HL-60 (cell line): ENCODE measurements around the gene AGPAT1.

Experiments used
- DNase-seq, 2 experiments: peaks; one replicate each; pipeline ENCODE4 v3.0.0-alpha.2; 2010 to 2020; ENCODE audit warnings: low read depth in 1 of 2, low spot score in 1 of 2
- H3K27ac ChIP-seq: fragments of 250-450 bp; sonication (Bioruptor Pico); replicated peaks from 2 replicates; pipeline ENCODE4 v1.5.1; 2020; ENCODE audit warnings: mild to moderate bottlenecking, moderate library complexity
- H3K27me3 ChIP-seq: fragments of 250-450 bp; sonication (Bioruptor Pico); 2 replicates; pipeline ENCODE4 v1.5.1; 2021; ENCODE audit warnings: mild to moderate bottlenecking, moderate library complexity; ENCODE audit not compliant: insufficient read depth, poor library complexity, severe bottlenecking
- H3K4me3 ChIP-seq: replicated peaks from 2 replicates; pipeline ENCODE4 v1.5.1; 2011; ENCODE audit warnings: mild to moderate bottlenecking, control low read depth, low read length; ENCODE audit not compliant: insufficient read depth
- GABPA ChIP-seq: IDR thresholded peaks from 2 replicates; pipeline ENCODE4 v1.6.1; 2012; ENCODE audit warnings: low read depth
- POLR2AphosphoS5 ChIP-seq: IDR thresholded peaks from 2 replicates; pipeline ENCODE4 v1.6.1; 2012; ENCODE audit warnings: low read depth
- SPI1 ChIP-seq: IDR thresholded peaks from 2 replicates; pipeline ENCODE4 v1.6.1; 2012; ENCODE audit warnings: low read depth, mild to moderate bottlenecking, borderline replicate concordance
- TF ChIP-seq, protein P1 (sequence below): IDR thresholded peaks from 2 replicates; pipeline ENCODE4 v1.6.1; 2012; ENCODE audit warnings: low read depth; ENCODE audit not compliant: insufficient replicate concordance
- TF ChIP-seq, protein P2 (sequence below): IDR thresholded peaks from one replicate; pipeline ENCODE4 v1.5.1; 2011; ENCODE audit warnings: low read length, control low read depth, inconsistent platforms; ENCODE audit not compliant: insufficient read depth

Gene AGPAT1

DNA sequence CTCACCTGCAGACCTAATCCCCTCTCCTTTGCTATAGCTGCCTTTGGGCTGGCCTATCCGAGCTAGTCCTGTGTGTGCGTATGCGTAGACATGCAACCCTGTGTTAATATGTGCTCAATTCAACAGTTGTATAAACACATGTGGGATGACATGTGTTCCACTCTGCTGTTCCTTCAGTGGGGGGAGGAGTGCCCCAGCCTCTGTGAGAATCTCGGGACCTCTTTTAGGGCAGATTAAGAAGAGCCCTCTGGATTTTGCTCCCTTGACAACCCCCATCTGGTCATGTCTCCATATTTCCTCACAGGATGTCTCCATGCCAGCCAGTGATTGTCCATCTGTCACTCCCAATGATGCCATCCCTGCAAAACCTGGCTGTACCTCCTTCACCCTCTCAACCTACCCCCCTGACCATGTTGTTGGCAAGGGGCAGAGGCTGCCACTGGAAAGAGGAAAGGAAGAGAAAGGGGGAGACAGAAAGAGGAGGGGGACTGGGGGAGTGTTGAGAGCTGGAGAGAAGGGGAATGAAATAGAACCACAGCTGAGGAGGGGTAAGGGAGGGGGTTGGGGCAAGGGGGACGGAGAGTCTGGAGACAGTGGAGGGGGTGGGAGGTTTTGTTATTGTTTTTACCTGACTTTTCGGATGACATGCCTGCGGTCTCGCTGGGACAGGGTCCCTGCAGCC, 24.6 kb downstream of the AGPAT1 start:
- no peak for DNase-seq
- Histone ChIP-seq H3K27ac (no peak overlapping the region), H3K27me3 (peaks cover 48% of the 10 kb centered on the region), H3K4me3 (no peak overlapping the region)
- no peak for TF ChIP-seq SPI1
- TF ChIP-seq, protein P1, sequence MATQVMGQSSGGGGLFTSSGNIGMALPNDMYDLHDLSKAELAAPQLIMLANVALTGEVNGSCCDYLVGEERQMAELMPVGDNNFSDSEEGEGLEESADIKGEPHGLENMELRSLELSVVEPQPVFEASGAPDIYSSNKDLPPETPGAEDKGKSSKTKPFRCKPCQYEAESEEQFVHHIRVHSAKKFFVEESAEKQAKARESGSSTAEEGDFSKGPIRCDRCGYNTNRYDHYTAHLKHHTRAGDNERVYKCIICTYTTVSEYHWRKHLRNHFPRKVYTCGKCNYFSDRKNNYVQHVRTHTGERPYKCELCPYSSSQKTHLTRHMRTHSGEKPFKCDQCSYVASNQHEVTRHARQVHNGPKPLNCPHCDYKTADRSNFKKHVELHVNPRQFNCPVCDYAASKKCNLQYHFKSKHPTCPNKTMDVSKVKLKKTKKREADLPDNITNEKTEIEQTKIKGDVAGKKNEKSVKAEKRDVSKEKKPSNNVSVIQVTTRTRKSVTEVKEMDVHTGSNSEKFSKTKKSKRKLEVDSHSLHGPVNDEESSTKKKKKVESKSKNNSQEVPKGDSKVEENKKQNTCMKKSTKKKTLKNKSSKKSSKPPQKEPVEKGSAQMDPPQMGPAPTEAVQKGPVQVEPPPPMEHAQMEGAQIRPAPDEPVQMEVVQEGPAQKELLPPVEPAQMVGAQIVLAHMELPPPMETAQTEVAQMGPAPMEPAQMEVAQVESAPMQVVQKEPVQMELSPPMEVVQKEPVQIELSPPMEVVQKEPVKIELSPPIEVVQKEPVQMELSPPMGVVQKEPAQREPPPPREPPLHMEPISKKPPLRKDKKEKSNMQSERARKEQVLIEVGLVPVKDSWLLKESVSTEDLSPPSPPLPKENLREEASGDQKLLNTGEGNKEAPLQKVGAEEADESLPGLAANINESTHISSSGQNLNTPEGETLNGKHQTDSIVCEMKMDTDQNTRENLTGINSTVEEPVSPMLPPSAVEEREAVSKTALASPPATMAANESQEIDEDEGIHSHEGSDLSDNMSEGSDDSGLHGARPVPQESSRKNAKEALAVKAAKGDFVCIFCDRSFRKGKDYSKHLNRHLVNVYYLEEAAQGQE = no peak
- TF ChIP-seq, protein P2, sequence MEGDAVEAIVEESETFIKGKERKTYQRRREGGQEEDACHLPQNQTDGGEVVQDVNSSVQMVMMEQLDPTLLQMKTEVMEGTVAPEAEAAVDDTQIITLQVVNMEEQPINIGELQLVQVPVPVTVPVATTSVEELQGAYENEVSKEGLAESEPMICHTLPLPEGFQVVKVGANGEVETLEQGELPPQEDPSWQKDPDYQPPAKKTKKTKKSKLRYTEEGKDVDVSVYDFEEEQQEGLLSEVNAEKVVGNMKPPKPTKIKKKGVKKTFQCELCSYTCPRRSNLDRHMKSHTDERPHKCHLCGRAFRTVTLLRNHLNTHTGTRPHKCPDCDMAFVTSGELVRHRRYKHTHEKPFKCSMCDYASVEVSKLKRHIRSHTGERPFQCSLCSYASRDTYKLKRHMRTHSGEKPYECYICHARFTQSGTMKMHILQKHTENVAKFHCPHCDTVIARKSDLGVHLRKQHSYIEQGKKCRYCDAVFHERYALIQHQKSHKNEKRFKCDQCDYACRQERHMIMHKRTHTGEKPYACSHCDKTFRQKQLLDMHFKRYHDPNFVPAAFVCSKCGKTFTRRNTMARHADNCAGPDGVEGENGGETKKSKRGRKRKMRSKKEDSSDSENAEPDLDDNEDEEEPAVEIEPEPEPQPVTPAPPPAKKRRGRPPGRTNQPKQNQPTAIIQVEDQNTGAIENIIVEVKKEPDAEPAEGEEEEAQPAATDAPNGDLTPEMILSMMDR = no peak
- TF ChIP-seq GABPA = no peak
- TF ChIP-seq POLR2AphosphoS5 = no peak

DNA sequence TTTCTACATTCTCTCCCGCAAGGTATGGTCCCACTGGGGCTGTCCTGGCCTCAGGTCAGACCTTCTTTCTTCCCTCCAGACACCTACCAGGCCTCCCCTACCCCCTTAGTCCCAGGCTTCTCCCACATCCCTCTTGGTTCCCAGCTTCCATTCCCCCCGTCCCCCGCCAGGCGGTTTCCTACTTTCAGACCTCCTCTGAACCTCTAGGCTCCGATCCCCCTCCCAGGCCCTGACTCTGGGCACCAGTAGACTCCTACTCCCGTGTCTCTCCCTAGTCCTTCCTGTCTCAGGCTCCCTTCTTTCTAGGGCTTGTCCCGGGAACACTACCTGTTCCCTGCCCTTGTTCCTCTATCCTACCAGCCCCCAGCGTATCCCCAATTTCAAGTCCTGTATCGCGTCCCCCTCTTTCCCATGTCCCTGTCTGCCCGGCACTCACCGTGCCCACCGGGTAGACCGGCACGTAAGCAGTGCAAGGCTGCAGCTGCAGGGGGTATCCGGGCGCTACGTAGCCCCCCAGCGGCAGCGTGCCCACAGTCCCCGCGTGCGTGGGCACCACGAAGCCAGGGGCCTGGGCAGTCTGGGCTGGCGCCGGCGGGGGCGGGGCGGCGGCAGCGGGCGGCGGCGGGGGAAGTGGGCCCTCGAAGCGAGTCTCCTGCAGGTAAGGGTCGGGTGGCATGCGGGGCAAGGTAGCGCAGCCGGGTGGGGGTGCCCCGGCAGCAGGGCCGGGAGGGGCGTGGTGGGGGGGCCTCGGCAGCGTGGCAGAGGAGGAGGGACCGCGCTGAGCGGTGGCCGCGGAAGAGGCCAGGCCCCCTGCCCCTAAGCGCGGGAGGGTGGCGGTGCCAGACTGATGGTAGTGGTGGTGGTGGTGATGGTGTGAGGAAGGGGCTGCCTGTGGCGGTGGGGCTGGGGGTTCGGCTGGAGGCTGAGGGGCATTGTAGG, 25.7 kb downstream of the AGPAT1 start:
- Histone ChIP-seq H3K4me3 (no peak overlapping the region), H3K27me3 (peaks cover 48% of the 10 kb centered on the region), H3K27ac (no peak overlapping the region)
- no peak for DNase-seq
- TF ChIP-seq POLR2AphosphoS5 (no peak), SPI1 (no peak), GABPA (no peak)
- TF ChIP-seq, protein P1 = no peak
- TF ChIP-seq, protein P2 = no peak

DNA sequence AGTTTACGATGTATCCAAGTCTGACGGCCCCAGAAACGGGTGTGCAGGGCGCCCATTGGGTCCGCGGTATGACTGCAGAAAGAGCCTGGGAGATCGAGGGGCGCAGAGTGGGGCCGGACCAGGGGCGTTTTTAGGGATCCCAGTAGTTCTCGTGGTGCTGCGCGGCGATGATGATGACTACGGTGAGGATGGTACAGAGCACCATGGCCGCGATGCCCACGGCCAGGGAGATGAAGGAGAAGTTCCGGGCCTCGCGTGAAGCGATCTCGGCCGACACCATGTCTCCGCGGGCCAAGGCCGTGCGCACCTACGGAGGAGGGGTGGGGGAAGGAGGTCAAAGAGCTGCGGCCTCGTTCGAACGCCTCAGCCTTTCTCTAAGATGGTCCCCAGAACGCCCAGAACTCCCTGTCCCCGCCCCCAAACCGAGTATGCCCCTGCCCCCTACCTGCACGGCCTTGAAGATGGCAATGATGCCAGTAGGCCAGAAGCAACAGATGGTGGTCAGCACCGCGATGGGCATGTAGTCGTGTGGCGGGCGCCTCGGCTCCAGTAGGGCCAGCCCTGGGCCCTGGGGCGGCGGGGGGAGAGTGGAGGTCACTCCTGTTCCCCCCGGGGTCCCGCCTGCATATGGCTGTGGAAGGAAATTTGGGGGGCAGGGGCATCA, 26.7 kb downstream of the AGPAT1 start:
- Histone ChIP-seq H3K4me3 (no peak overlapping the region), H3K27me3 (peaks cover 40% of the 10 kb centered on the region), H3K27ac (no peak overlapping the region)
- TF ChIP-seq SPI1 (no peak), GABPA (no peak)
- TF ChIP-seq, protein P1 = no peak
- TF ChIP-seq, protein P2 = no peak
- no peak for DNase-seq
